Spinal cord (tissue), 10 donors: ENCODE measurements around the gene ODAD4. TPM values are rescaled to one million over a fixed set of nuclear protein-coding genes. Genes with fewer than 3 reads are reported as not detected.

Source experiments
- DNase-seq, 6 donors: peaks; one replicate each; pipeline versions ENCODE4 v3.0.0 to v3.0.0-alpha.2; 2013 to 2015; ENCODE audit warnings: low spot score in 6 of 6, low read depth in 4 of 6
- H3K27ac ChIP-seq: one replicate; pipeline ENCODE4 v1.5.1; 2013; ENCODE audit warnings: low read depth, low read length, control low read depth
- H3K27me3 ChIP-seq: one replicate; pipeline ENCODE4 v1.6.1; 2013; ENCODE audit warnings: low read length; ENCODE audit not compliant: control insufficient read depth, insufficient read depth
- H3K36me3 ChIP-seq: one replicate; pipeline ENCODE4 v1.6.1; 2013; ENCODE audit warnings: low read length; ENCODE audit not compliant: control insufficient read depth, insufficient read depth
- H3K4me1 ChIP-seq: one replicate; pipeline ENCODE4 v1.6.1; 2013; ENCODE audit warnings: low read length; ENCODE audit not compliant: control insufficient read depth, insufficient read depth
- H3K4me3 ChIP-seq: one replicate; pipeline ENCODE4 v1.5.1; 2013; ENCODE audit warnings: low read depth, low read length, control low read depth
- H3K9me3 ChIP-seq: one replicate; pipeline ENCODE4 v1.6.1; 2013; ENCODE audit warnings: low read length; ENCODE audit not compliant: control insufficient read depth, insufficient read depth
- WGBS: methylation state at CpG from one replicate; pipeline ENCODE4 v1.1.5; 2013; ENCODE audit warnings: missing lambda C conversion rate; ENCODE audit not compliant: insufficient coverage; 5-methylcytosine and 5-hydroxymethylcytosine counted together
- polyA plus RNA-seq, 2 donors: library from polyadenylated mRNA; unstranded; fragments of 120-200 nt; gene quantifications; one replicate each; pipeline ENCODE4 v1.2.1, GENCODE V29; 2013; ENCODE audit not compliant: insufficient read length in 2 of 2
- total RNA-seq, 2 donors: library from RNA; depleted of rRNA in 1 of 2; stranded (reverse); fragments of 120-200 nt in 1 of 2; fragments of >200 nt in 1 of 2; gene quantifications; one replicate each; pipeline versions ENCODE4 v1.2.3 to v1.2.4, GENCODE V29; 2013 to 2014
- donor health status: healthy.

ODAD4 gene
- total and polyA plus RNA-seq, 4 donors: 2.0 to 8.7 (median 7.0) TPM

DNA sequence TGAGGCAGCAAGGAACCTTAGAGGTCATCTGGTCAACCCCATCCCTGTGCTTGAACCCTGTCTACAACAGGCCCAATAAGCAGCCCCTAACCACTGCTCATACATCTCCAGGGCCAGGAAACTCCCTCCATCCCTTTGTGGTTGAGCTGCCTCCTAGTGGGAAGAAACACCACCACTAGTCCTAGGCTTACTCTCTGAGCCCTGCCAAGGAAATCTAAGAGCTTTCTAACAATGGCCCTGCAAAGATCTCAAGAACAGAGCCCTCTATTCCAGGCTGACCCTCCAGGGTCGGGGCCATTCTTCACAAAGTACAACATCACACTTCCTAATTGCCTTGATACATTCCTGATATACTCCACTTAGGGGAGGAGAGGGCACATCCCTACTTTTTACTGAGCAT lies 17.5 kb upstream of the ODAD4 start:
- H3K4me3 ChIP-seq: no peak overlapping the region
- no peak for DNase-seq
- no peaks in the 10 kb centered on the region for H3K27me3 ChIP-seq
- no peaks in the 10 kb centered on the region for H3K9me3 ChIP-seq
- no CpG with 5 or more reads among the region's 1 CpG for WGBS
- H3K36me3 ChIP-seq: peaks cover 58% of the 10 kb centered on the region
- peaks cover 32% of the 10 kb centered on the region for H3K4me1 ChIP-seq
- no peak overlapping the region for H3K27ac ChIP-seq

DNA sequence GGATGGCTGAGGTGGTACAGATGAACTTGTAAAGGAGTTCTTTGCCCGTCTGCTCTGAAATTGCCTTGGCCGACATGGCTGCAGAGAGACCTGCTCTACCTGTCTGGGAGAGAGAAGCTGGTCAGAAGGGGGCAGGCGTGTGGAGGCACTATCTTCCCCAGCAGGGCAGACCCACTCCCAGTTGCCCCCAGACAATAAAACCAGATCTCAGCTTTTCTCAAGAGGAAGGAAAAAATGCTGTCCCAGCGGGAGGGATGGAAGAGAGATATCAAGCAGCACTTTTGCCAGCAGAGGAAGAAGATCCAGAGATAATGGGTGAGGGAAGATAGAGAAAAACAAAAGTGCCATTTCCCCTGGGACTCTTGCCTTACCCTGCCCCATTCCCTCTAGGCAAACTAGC lies 16.6 kb upstream of the ODAD4 start:
- WGBS: 100% methylated on average over 1 of the region's 4 CpGs
- H3K4me1 ChIP-seq: peaks cover 34% of the 10 kb centered on the region
- no peak overlapping the region for H3K4me3 ChIP-seq
- no peaks in the 10 kb centered on the region for H3K9me3 ChIP-seq
- H3K27ac ChIP-seq: no peak overlapping the region
- H3K27me3 ChIP-seq: no peaks in the 10 kb centered on the region
- no peak for DNase-seq
- H3K36me3 ChIP-seq: peaks cover 54% of the 10 kb centered on the region

DNA sequence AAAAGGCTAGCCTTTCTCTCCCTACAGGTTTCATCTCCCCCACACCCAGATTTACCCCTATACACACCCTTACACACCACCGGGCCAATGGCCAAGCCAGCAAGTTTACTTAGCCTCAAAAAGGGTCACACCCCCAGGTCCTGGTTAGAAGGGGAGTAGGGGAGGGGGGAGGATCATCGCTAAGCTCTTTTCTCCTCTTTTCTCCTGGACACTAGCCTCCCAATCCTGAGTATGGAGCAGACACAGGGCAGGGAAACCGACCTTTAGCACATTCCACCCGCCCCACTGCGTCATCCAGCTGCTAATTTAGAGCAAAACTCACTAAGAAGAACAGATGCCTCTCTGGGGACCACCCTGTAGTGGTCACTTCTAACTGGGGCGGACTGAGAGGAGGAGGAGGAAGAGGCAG lies 16.1 kb upstream of the ODAD4 start:
- no peak for DNase-seq
- Histone ChIP-seq H3K9me3 (no peaks in the 10 kb centered on the region), H3K27ac (no peak overlapping the region), H3K4me1 (peaks cover 36% of the 10 kb centered on the region), H3K4me3 (no peak overlapping the region), H3K36me3 (peaks cover 48% of the 10 kb centered on the region), H3K27me3 (no peaks in the 10 kb centered on the region)
- no CpG with 5 or more reads among the region's 6 CpGs for WGBS

DNA sequence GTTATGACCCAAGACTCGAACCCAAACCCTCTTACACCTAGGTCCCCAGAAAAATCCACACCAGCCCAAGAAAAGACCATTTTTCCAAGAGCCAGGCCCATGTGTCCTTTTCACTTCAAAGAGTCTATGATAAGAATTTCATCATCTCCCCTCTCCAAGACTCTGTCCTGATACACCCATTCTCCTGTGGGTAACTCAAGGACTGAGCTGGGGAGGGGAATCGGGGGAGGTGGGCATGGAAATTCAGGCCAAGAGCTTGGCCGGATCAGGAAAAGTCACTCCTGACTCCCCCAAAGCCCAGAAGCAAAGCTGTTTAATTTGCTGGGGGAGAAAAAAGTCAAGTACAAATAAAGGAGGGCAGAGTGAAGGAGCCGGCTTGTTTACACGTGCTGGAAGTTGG lies 15.4 kb upstream of the ODAD4 start:
- 16% methylated on average over 2 of the region's 5 CpGs for WGBS
- no peak overlapping the region for H3K4me3 ChIP-seq
- no peak overlapping the region for H3K27ac ChIP-seq
- H3K4me1 ChIP-seq: peaks cover 43% of the 10 kb centered on the region
- no peaks in the 10 kb centered on the region for H3K27me3 ChIP-seq
- peaks cover 41% of the 10 kb centered on the region for H3K36me3 ChIP-seq
- no peaks in the 10 kb centered on the region for H3K9me3 ChIP-seq
- DNase-seq: no peak

DNA sequence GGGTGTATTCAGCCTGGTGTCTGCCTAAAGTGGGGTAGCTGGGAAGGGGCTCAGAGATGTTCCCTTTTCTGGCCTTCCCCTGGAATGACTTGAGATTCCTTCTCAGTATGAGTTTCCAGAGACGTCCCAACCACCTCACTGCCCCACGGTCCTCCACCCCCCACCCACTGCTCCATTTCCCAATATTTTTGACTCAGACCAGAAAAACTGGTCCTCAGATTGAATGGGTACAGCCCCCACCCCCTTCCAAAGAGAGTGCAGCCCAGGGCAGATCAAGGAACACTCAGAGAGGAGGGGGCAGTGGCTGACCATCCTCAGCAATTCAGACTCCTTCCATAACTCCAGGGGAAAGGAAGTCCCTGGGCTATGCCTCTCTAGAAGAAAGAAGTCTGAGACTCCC lies 14.9 kb upstream of the ODAD4 start:
- H3K4me3 ChIP-seq: no peak overlapping the region
- WGBS: no CpG with 5 or more reads among the region's 2 CpGs

DNA sequence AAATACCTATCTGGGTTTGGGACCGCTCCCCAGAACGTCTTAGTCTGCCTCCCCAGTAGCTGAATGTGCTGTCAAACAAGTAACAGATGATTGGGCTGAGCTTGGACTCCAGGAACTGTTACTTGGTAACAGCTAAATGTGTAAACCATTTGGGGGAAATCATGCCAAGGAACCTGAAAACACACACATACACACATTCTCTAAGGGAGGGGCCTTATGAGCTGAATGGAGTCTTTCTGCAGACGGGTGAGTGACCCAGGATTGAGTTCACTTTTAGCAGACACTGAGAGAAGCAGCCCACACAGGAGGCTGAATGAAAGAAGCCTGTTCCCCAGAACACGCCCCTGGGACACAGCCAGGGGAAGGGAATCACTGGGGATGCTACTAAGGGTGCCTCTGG lies 13.2 kb upstream of the ODAD4 start:
- peak in 4 of 6 donors; percentile 38 to 88 (median 70) for DNase-seq
- Histone ChIP-seq H3K36me3 (peaks cover 20% of the 10 kb centered on the region), H3K4me1 (peaks cover 44% of the 10 kb centered on the region), H3K9me3 (no peaks in the 10 kb centered on the region), H3K4me3 (peak overlapping the region; percentile 100), H3K27me3 (no peaks in the 10 kb centered on the region), H3K27ac (peak overlapping the region; percentile 96)
- 17% methylated on average over 2 of the region's 4 CpGs for WGBS

More for the DNA sequence above, 14.9 kb upstream of the ODAD4 start:
- DNase-seq: no peak
- Histone ChIP-seq H3K27ac (no peak overlapping the region), H3K27me3 (no peaks in the 10 kb centered on the region), H3K36me3 (peaks cover 36% of the 10 kb centered on the region), H3K9me3 (no peaks in the 10 kb centered on the region), H3K4me1 (peaks cover 44% of the 10 kb centered on the region)

DNA sequence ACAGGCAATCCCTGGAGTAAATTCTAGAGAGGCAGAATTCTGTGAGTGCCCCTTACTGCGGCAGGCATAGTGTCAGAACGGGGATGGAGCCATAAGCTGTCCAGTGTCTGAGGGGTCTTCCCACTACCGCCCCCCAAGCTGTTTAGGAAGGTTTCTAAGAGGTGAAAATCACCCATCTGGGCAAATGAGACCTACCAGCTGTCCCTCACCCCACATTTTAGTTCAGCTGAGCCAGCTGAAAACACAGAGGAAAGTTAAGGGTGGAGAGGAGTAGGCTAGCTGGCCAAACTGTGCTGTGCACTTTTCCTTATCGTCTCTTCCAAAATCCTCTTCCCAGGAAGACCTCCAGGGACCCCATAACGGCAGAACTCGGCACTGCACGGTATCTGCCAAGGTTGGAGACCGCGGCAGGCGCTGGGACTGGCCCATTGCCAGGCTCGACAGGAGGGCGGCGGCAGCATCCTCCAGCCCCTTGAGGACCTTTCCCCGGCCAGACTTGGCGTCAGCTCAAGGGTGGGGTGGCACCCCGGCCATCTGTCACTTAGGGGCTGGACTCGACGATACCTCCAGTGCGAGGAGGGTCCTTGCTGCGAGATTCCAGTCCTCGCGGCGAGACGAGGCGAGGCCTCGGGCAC lies 12.6 kb upstream of the ODAD4 start:
- Histone ChIP-seq H3K27ac (peak overlapping the region; percentile 96), H3K9me3 (no peaks in the 10 kb centered on the region), H3K36me3 (peaks cover 16% of the 10 kb centered on the region), H3K27me3 (no peaks in the 10 kb centered on the region), H3K4me3 (peak overlapping the region; percentile 100), H3K4me1 (peaks cover 44% of the 10 kb centered on the region)
- 0% methylated on average over 22 of the region's 26 CpGs for WGBS
- peak in 3 of 6 donors; percentile 20 to 79 (median 71) for DNase-seq

GRCh38 chr17:41918314-41919164 lies 11.9 kb upstream of the ODAD4 start, which contains the start of gene ACLY:
TSS of gene ACLY (minus strand) at chr17:41918951. CDS start at chr17:41913873, 5,078 bp downstream.
- Histone ChIP-seq H3K4me3 (peak within 1 kb of the TSS; percentile 100), H3K4me1 (peaks cover 44% of the 10 kb centered on the region), H3K9me3 (no peaks in the 10 kb centered on the region), H3K36me3 (peaks cover 11% of the 10 kb centered on the region), H3K27ac (peak within 1 kb of the TSS; percentile 96), H3K27me3 (no peaks in the 10 kb centered on the region)
- under 1% methylated on average over 80 of the region's 80 CpGs for WGBS
- peak; percentile 91 to 99 (median 97) for DNase-seq

DNA sequence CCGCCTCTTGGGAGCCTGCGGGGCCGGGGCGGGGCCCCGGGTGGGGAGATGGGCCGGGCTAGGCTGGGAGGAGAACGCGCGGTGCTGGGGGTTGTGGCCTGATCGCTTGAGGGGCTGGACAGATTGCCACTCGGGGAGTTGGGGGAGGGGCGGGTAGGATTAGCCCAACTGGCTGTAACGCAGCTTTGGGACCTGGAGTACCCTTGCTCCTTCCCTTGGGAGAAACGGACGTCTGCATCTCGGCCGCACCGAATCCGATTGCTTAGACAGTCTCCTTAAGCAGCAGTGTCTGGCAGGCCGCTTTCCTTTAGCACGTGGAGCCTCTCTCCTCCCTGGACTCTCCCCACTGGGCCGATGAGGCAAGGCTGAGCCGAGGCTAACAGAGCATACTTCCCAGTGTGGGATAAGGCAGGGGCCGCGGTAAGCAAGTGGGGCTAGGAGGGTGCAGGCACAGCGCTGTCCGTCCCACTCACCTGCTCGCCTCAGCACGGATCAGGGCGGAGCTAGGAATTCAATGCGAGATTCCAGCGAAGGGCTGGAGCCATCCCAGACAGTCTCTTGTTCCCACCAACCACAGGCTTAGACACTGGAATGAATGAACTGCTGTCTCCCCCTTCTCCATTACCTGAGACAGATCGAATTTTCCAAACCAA lies 11.1 kb upstream of the ODAD4 start:
- DNase-seq: peak in 3 of 6 donors; percentile 29 to 89 (median 58)
- no peaks in the 10 kb centered on the region for H3K9me3 ChIP-seq
- H3K27me3 ChIP-seq: no peaks in the 10 kb centered on the region
- peak overlapping the region; percentile 100 for H3K4me3 ChIP-seq
- H3K36me3 ChIP-seq: peaks cover 9% of the 10 kb centered on the region
- peak overlapping the region; percentile 69 for H3K27ac ChIP-seq
- WGBS: under 1% methylated on average over 27 of the region's 33 CpGs
- H3K4me1 ChIP-seq: peaks cover 43% of the 10 kb centered on the region
